Measurements from ENCODE around the gene TBC1D22A. TPM values are rescaled to one million over a fixed set of nuclear protein-coding genes. Genes with fewer than 3 reads are reported as not detected.

Gene TBC1D22A
- total RNA-seq, 1 experiment from 2014 or later, result 32.6 TPM

DNA sequence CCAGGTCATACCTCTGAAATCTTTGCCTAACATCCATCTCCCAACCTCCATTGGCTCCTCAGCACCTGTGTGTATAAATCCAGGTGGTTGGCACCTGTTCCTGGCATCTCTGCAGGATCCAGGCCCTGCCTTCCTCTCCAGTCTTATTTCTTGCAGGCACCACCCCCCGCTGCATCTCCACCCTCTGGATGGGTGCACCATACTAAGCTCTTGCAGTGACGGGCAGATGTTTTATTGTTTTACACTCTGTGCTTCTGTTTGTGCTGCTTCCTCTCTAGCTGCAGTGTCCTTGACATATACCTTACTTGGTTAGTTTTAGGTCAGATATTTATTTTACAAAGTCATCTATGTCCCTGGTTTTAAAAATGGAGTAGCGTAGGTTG lies 102.6 kb downstream of the TBC1D22A start:
- no peaks in the 10 kb centered on the region for H3K27me3 Mint-ChIP-seq (ENCODE audit: insufficient read depth, unreplicated experiment)
- H3K4me3 Mint-ChIP-seq (ENCODE audit: unreplicated experiment), result no peak overlapping the region
- peaks cover 29% of the 10 kb centered on the region for H3K4me1 ChIP-seq
- DNase-seq, result no peak
- H3K27me3 ChIP-seq (replicated peaks; ENCODE audit: control insufficient read depth, insufficient read depth, low read length), result no peaks in the 10 kb centered on the region
- ChIA-PET CTCF (no interaction called here), POLR2A (no interaction called here)
- BruUV-seq (replicated peaks), result no TSS peak
- intact Hi-C loops (cut with micrococcal nuclease; ENCODE audit: unreplicated experiment), result loop anchor here (2.0 kb wide), 1 partner anchor 14 kb away; no protein-coding TSS in a partner anchor
- TF ChIP-seq, protein P1, sequence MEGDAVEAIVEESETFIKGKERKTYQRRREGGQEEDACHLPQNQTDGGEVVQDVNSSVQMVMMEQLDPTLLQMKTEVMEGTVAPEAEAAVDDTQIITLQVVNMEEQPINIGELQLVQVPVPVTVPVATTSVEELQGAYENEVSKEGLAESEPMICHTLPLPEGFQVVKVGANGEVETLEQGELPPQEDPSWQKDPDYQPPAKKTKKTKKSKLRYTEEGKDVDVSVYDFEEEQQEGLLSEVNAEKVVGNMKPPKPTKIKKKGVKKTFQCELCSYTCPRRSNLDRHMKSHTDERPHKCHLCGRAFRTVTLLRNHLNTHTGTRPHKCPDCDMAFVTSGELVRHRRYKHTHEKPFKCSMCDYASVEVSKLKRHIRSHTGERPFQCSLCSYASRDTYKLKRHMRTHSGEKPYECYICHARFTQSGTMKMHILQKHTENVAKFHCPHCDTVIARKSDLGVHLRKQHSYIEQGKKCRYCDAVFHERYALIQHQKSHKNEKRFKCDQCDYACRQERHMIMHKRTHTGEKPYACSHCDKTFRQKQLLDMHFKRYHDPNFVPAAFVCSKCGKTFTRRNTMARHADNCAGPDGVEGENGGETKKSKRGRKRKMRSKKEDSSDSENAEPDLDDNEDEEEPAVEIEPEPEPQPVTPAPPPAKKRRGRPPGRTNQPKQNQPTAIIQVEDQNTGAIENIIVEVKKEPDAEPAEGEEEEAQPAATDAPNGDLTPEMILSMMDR (IDR thresholded peaks at IDR 0.05; ENCODE audit: insufficient read depth in 1 of 2, low read depth in 1 of 2, low read length in 1 of 2, severe bottlenecking in 1 of 2, unreplicated experiment in 1 of 2), result no peak
- peaks cover 13% of the 10 kb centered on the region for H3K36me3 Mint-ChIP-seq (ENCODE audit: insufficient read depth, unreplicated experiment)
- peak overlapping the region; percentile 89 for H3K27ac Mint-ChIP-seq (ENCODE audit: unreplicated experiment)
- no peaks in the 10 kb centered on the region for H3K9me3 Mint-ChIP-seq (ENCODE audit: unreplicated experiment)
- H3K4me3 ChIP-seq (ENCODE audit: low read depth, low read length), result no peak overlapping the region
- no peaks in the 10 kb centered on the region; the same call in 1 of the 2 replicates for H3K36me3 ChIP-seq (ENCODE audit: control insufficient read depth, insufficient read depth, low read length)
- no peaks in the 10 kb centered on the region for H3K9me3 ChIP-seq
- peaks cover 34% of the 10 kb centered on the region for H3K4me1 Mint-ChIP-seq (ENCODE audit: low read depth, unreplicated experiment)

DNA sequence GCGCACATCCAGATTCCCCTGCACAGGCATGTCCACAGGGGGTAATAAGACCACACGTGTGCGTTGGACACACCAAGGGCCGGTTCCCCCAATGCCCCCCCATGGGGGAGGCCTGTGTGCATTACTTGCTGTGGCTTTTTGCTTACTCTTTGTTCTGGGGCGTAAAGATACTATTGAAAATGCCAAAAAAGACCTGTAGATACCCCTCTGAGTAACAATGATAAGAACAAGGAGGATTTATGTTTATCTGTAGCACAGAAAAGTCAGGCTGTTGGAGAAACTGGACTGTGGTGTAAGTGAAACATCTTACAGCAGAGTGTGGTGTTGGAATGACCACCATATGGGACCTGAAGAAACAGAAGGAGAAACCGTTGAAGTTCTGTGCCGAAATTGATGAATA lies 103.2 kb downstream of the TBC1D22A start:
- Histone ChIP-seq H3K9me3 (no peaks in the 10 kb centered on the region), H3K27me3 (replicated peaks; ENCODE audit: control insufficient read depth, insufficient read depth, low read length) (no peaks in the 10 kb centered on the region), H3K36me3 (ENCODE audit: control insufficient read depth, insufficient read depth, low read length) (no peaks in the 10 kb centered on the region; the same call in 1 of the 2 replicates), H3K4me3 (ENCODE audit: low read depth, low read length) (no peak overlapping the region), H3K4me1 (peaks cover 29% of the 10 kb centered on the region)
- intact Hi-C loops (cut with micrococcal nuclease; ENCODE audit: unreplicated experiment), result loop anchor here (2.0 kb wide), 1 partner anchor 15 kb away; no protein-coding TSS in a partner anchor
- Mint-ChIP-seq H3K9me3 (ENCODE audit: unreplicated experiment) (no peaks in the 10 kb centered on the region), H3K36me3 (ENCODE audit: insufficient read depth, unreplicated experiment) (peaks cover 13% of the 10 kb centered on the region), H3K4me3 (ENCODE audit: unreplicated experiment) (no peak overlapping the region), H3K4me1 (ENCODE audit: low read depth, unreplicated experiment) (peaks cover 34% of the 10 kb centered on the region), H3K27ac (ENCODE audit: unreplicated experiment) (peak overlapping the region; percentile 89), H3K27me3 (ENCODE audit: insufficient read depth, unreplicated experiment) (no peaks in the 10 kb centered on the region)
- no TSS peak for BruUV-seq (replicated peaks)
- TF ChIP-seq, protein P1 (IDR thresholded peaks at IDR 0.05; ENCODE audit: insufficient read depth in 1 of 2, low read depth in 1 of 2, low read length in 1 of 2, severe bottlenecking in 1 of 2, unreplicated experiment in 1 of 2), result no peak
- POLR2A ChIA-PET, result no interaction called here
- DNase-seq, result no peak
- CTCF ChIA-PET, result no interaction called here

- ChIA-PET CTCF (no interaction called here), POLR2A (no interaction called here)
- no TSS peak for BruUV-seq (replicated peaks)
These were observed 104.1 kb downstream of the TBC1D22A start for GRCh38 chr22:46866591-46866990.

More at GRCh38 chr22:46866591-46866990, 104.1 kb downstream of the TBC1D22A start:
- Mint-ChIP-seq H3K4me1 (ENCODE audit: low read depth, unreplicated experiment) (peaks cover 34% of the 10 kb centered on the region), H3K36me3 (ENCODE audit: insufficient read depth, unreplicated experiment) (peaks cover 13% of the 10 kb centered on the region), H3K9me3 (ENCODE audit: unreplicated experiment) (no peaks in the 10 kb centered on the region), H3K27ac (ENCODE audit: unreplicated experiment) (no peak overlapping the region), H3K4me3 (ENCODE audit: unreplicated experiment) (no peak overlapping the region), H3K27me3 (ENCODE audit: insufficient read depth, unreplicated experiment) (no peaks in the 10 kb centered on the region)
- TF ChIP-seq, protein P1 (IDR thresholded peaks at IDR 0.05; ENCODE audit: insufficient read depth in 1 of 2, low read depth in 1 of 2, low read length in 1 of 2, severe bottlenecking in 1 of 2, unreplicated experiment in 1 of 2), result no peak
- no peaks in the 10 kb centered on the region; the same call in 1 of the 2 replicates for H3K36me3 ChIP-seq (ENCODE audit: control insufficient read depth, insufficient read depth, low read length)
- peaks cover 29% of the 10 kb centered on the region for H3K4me1 ChIP-seq
- H3K4me3 ChIP-seq (ENCODE audit: low read depth, low read length), result no peak overlapping the region
- intact Hi-C loops (cut with micrococcal nuclease; ENCODE audit: unreplicated experiment), result no loop called here
- DNase-seq, result no peak
- H3K27me3 ChIP-seq (replicated peaks; ENCODE audit: control insufficient read depth, insufficient read depth, low read length), result no peaks in the 10 kb centered on the region
- H3K9me3 ChIP-seq, result no peaks in the 10 kb centered on the region
